ENCODE results near the gene MAN2B2. TPM values are rescaled to one million over a fixed set of nuclear protein-coding genes. Genes with fewer than 3 reads are reported as not detected.

MAN2B2 gene
- total and polyA plus RNA-seq, 2 of the 4 experiments (the other 2 are of a cell fraction): 13.4 to 34.1 TPM

GRCh38 chr4:6527259-6527658, 47.7 kb upstream of the MAN2B2 start:
- TF ChIP-seq MAFK (IDR thresholded peaks at IDR 0.05; ENCODE audit: low read depth, low read length) (no peak), CHD1 (IDR thresholded peaks at IDR 0.05; ENCODE audit: low read depth, low read length) (no peak), CEBPB (IDR thresholded peaks at IDR 0.05; ENCODE audit: low read depth, low read length) (no peak), FOS (IDR thresholded peaks at IDR 0.05; ENCODE audit: low read depth, low read length) (no peak), POLR2A (IDR thresholded peaks at IDR 0.05; ENCODE audit: low read depth, low read length) (no peak), MXI1 (IDR thresholded peaks at IDR 0.05; ENCODE audit: borderline replicate concordance, low read depth, low read length) (no peak), RCOR1 (IDR thresholded peaks at IDR 0.05; ENCODE audit: insufficient replicate concordance, low read length) (no peak)
- Histone ChIP-seq H4K5ac (ENCODE audit: low read depth, low read length) (no peak overlapping the region), H3K36me3 (ENCODE audit: control insufficient read depth, insufficient read depth, low read length) (no peaks in the 10 kb centered on the region), H3K4me2 (ENCODE audit: low read depth, low read length) (no peak overlapping the region), H2BK20ac (ENCODE audit: low read depth, low read length) (no peak overlapping the region), H3K9me1 (ENCODE audit: insufficient read depth, low read length) (no peaks in the 10 kb centered on the region), H3K27me3 (ENCODE audit: control insufficient read depth, insufficient read depth, low read length) (peaks cover 3% of the 10 kb centered on the region; the same call in 1 of the 2 replicates), H3K14ac (replicated peaks; ENCODE audit: low read depth, low read length) (no peak overlapping the region), H2BK120ac (ENCODE audit: low read depth, low read length) (no peak overlapping the region), H2AK9ac (replicated peaks; ENCODE audit: low read depth, low read length, poor library complexity) (no peak overlapping the region), H3K9ac (ENCODE audit: low read depth, low read length) (no peak overlapping the region), H3K4ac (ENCODE audit: low read depth, low read length) (no peak overlapping the region), H3K23ac (ENCODE audit: low read depth, low read length) (no peak overlapping the region), H2BK15ac (ENCODE audit: low read depth, low read length) (no peak overlapping the region), H3K18ac (ENCODE audit: low read depth, low read length) (no peak overlapping the region), H3K9me3 (ENCODE audit: control insufficient read depth, insufficient read depth, low read length) (no peaks in the 10 kb centered on the region), H2AK5ac (ENCODE audit: low read depth, low read length) (no peak overlapping the region), H3K4me1 (ENCODE audit: control insufficient read depth, insufficient read depth, low read length) (no peaks in the 10 kb centered on the region), H4K91ac (ENCODE audit: insufficient read depth, low read depth, low read length) (no peak overlapping the region), H3K27ac (ENCODE audit: insufficient read depth, low read length) (no peak overlapping the region), H2AFZ (replicated peaks; ENCODE audit: low read length, poor library complexity) (no peak overlapping the region), H4K8ac (ENCODE audit: low read depth in 2 of 2, low read length in 2 of 2) (no peak overlapping the region), H3K79me1 (ENCODE audit: low read depth in 1 of 2, low read length in 2 of 2) (no peaks in the 10 kb centered on the region), H3K4me3 (ENCODE audit: insufficient read depth, low read depth, low read length) (no peak overlapping the region), H2BK5ac (ENCODE audit: low read depth, low read length, poor library complexity, severe bottlenecking) (no peak overlapping the region), H3K56ac (ENCODE audit: extremely low read depth, insufficient read depth, low read length) (no peak overlapping the region), H4K20me1 (ENCODE audit: insufficient read depth, low read length) (no peaks in the 10 kb centered on the region)
- DNase-seq: no peak
- no TSS peak for BruUV-seq (replicated peaks)
- in situ Hi-C loops (cut with MboI; ENCODE audit: low sequenced_read_pairs) (no loop called here), dilution Hi-C loops (cut with HindIII; ENCODE audit: low sequenced_read_pairs, unreplicated experiment) (no loop called here), intact Hi-C loops (cut with micrococcal nuclease) (no loop called here)
- ChIA-PET POLR2A (ENCODE audit: unreplicated experiment) (no interaction called here), CTCF (no interaction called here)
- WGBS, 2 experiments (ENCODE audit: extremely low coverage in 2 of 2, insufficient read length in 1 of 2): 89% methylated on average over 3 of the region's 8 CpGs; no CpG with 5 or more reads in 1 of the 2 experiments
- ATAC-seq (ENCODE audit: low read depth): no peak

Measured in IMR-90 (cell line).